GM21825 (cell line): ENCODE results near the gene PLCB1.

Source experiments
- ATAC-seq: cut with Tn5 transposase; IDR thresholded peaks from one replicate; pipeline ENCODE4 v1.9.1; 2021; ENCODE audit warnings: mild to moderate bottlenecking, moderate library complexity; ENCODE audit not compliant: unreplicated experiment

PLCB1 gene

GRCh38 chr20:8525017-8525343 is 392.9 kb downstream of the PLCB1 start:
- no peak for ATAC-seq

- ATAC-seq: no peak
These were observed 394.5 kb downstream of the PLCB1 start for GRCh38 chr20:8526610-8527009.

- ATAC-seq: peak; percentile 57
These were observed 396.1 kb downstream of the PLCB1 start for GRCh38 chr20:8527998-8528723.

- no peak for ATAC-seq
These were observed 398.0 kb downstream of the PLCB1 start for GRCh38 chr20:8530022-8530421.

- ATAC-seq: no peak
These were observed 400.1 kb downstream of the PLCB1 start for GRCh38 chr20:8532169-8532568.

- no peak for ATAC-seq
These were observed 402.5 kb downstream of the PLCB1 start for GRCh38 chr20:8534368-8535160.

GRCh38 chr20:8535403-8536261 is 403.6 kb downstream of the PLCB1 start:
- no peak for ATAC-seq

- no peak for ATAC-seq
These were observed 404.2 kb downstream of the PLCB1 start for GRCh38 chr20:8536262-8536618.

GRCh38 chr20:8540466-8540865 is 408.4 kb downstream of the PLCB1 start:
- ATAC-seq: no peak

- no peak for ATAC-seq
These were observed 410.0 kb downstream of the PLCB1 start for GRCh38 chr20:8542110-8542486.

- no peak for ATAC-seq
These were observed 413.1 kb downstream of the PLCB1 start for GRCh38 chr20:8545212-8545611.

- ATAC-seq: no peak
These were observed 415.1 kb downstream of the PLCB1 start for GRCh38 chr20:8547035-8547650.

- ATAC-seq: no peak
These were observed 416.0 kb downstream of the PLCB1 start for GRCh38 chr20:8547968-8548588.

- ATAC-seq: no peak
These were observed 417.1 kb downstream of the PLCB1 start for GRCh38 chr20:8549192-8549591.

- no peak for ATAC-seq
These were observed 425.6 kb downstream of the PLCB1 start for GRCh38 chr20:8557711-8558110.

GRCh38 chr20:8562356-8562755 is 430.3 kb downstream of the PLCB1 start:
- no peak for ATAC-seq

- no peak for ATAC-seq
These were observed 436.0 kb downstream of the PLCB1 start for GRCh38 chr20:8568075-8568474.

- no peak for ATAC-seq
These were observed 437.7 kb downstream of the PLCB1 start for GRCh38 chr20:8569766-8570165.

- ATAC-seq: no peak
These were observed 439.5 kb downstream of the PLCB1 start for GRCh38 chr20:8571611-8572010.

GRCh38 chr20:8573686-8574085 is 441.6 kb downstream of the PLCB1 start:
- no peak for ATAC-seq

GRCh38 chr20:8575114-8575513 is 443.0 kb downstream of the PLCB1 start:
- no peak for ATAC-seq
